ENCODE data around the gene MARS1.
A peak's percentile ranks its signal among the peaks of the same experiment; 100 is the strongest.
"Not testable (repeated sequence)": the region's sequence is repeated elsewhere in the genome, so short reads cannot be mapped to it uniquely, and the experiment has no call there.

The MARS1 gene

DNA sequence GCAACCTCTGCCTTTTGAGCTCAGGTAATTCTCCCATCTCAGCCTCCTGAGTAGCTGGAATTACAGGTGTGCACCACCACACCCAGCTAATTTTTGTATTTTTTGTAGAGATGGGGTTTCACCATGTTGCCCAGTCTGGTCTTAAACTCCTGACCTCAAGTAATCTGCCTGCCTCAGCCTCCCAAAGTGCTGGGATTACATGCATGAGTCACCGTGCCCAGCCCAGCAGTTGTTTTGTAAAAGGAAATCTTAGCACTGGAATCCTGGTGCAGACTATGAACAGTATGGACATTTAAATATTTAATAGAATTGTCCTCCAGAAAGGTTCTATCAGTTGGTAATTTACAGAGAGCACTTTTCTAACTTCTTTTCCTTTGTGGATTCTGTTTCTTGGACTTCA lies 73.2 kb downstream of the MARS1 start:
- CTCF ChIA-PET = interaction anchor here (1.6 kb wide), 1 partner anchor 72 kb away, joined by 6 read pairs; the partner anchor contains the start of gene B4GALNT1
- H3K4me1 ChIP-seq (ENCODE audit: control insufficient read depth, insufficient read depth, low read length); POLR2A ChIA-PET; H3K27ac ChIP-seq (ENCODE audit: extremely low read depth, low read depth, low read length); H3K4me3 ChIP-seq (ENCODE audit: low read depth, low read length); H3K9me3 ChIP-seq (ENCODE audit: control insufficient read depth, insufficient read depth, low read depth, low read length): not testable (repeated sequence)
- peaks cover 0 to 15% of the 10 kb centered on the region in 2 experiments; a peak in 2 of 3 replicates for H3K36me3 ChIP-seq (ENCODE audit: control insufficient read depth in 2 of 2, insufficient read depth in 1 of 2, low read length in 2 of 2)
- 0 out of 2 replicates have a peak, but pooled peaks have one; percentile 22 for TF ChIP-seq ZEB2 (tag by site-specific recombination; IDR thresholded peaks at IDR 0.05)

DNA sequence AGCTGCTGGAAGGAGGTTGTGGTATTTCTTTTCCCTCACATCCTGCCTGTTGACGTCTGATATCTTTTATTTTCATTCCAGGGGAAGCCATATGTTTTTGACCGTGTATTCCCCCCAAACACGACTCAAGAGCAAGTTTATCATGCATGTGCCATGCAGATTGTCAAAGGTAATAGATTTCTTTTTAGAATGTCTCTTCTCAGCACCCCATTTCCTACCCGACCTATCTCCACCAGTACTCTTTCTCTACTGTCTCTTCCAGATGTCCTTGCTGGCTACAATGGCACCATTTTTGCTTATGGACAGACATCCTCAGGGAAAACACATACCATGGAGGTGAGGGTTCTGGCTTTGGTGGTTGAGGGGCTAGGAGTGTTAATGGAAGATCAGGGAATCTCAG lies 75.5 kb downstream of the MARS1 start:
- ChIA-PET POLR2A (no interaction called here), CTCF (interaction anchor here (1.5 to 1.8 kb wide), 2 partner anchors 13 to 17 kb away, joined by 3 to 5 read pairs; no protein-coding TSS in a partner anchor)
- no peak overlapping the region for H3K27ac ChIP-seq (ENCODE audit: extremely low read depth, low read depth, low read length)
- H3K4me3 ChIP-seq (ENCODE audit: low read depth, low read length) = no peak overlapping the region
- H3K36me3 ChIP-seq (ENCODE audit: control insufficient read depth in 2 of 2, insufficient read depth in 1 of 2, low read length in 2 of 2) = peaks cover 0 to 15% of the 10 kb centered on the region in 2 experiments; a peak in 2 of 3 replicates
- H3K4me1 ChIP-seq (ENCODE audit: control insufficient read depth, insufficient read depth, low read length) = no peaks in the 10 kb centered on the region
- no peaks in the 10 kb centered on the region for H3K9me3 ChIP-seq (ENCODE audit: control insufficient read depth, insufficient read depth, low read depth, low read length)
- no peak for TF ChIP-seq ZEB2 (tag by site-specific recombination; IDR thresholded peaks at IDR 0.05)
- no peak for TF ChIP-seq KLF7 (tag by site-specific recombination; IDR thresholded peaks at IDR 0.05; ENCODE audit: borderline replicate concordance)
- TF ChIP-seq, protein P1, sequence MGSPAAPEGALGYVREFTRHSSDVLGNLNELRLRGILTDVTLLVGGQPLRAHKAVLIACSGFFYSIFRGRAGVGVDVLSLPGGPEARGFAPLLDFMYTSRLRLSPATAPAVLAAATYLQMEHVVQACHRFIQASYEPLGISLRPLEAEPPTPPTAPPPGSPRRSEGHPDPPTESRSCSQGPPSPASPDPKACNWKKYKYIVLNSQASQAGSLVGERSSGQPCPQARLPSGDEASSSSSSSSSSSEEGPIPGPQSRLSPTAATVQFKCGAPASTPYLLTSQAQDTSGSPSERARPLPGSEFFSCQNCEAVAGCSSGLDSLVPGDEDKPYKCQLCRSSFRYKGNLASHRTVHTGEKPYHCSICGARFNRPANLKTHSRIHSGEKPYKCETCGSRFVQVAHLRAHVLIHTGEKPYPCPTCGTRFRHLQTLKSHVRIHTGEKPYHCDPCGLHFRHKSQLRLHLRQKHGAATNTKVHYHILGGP (tag by site-specific recombination; IDR thresholded peaks at IDR 0.05) = no peak
- TF ChIP-seq YY2 (tag by site-specific recombination; IDR thresholded peaks at IDR 0.05) = no peak
- no peak for TF ChIP-seq ZNF292 (tag by site-specific recombination; IDR thresholded peaks at IDR 0.05; ENCODE audit: borderline replicate concordance, low read depth)
- TF ChIP-seq HOXC10 (CRISPR knock-in tag; IDR thresholded peaks at IDR 0.05) = no peak
- TF ChIP-seq ZNF211 (tag by site-specific recombination; IDR thresholded peaks at IDR 0.05; ENCODE audit: low read depth) = no peak
- no peak for TF ChIP-seq ZNF555 (tag by site-specific recombination; conservative IDR thresholded peaks at IDR 0.05)
- TF ChIP-seq, protein P2, sequence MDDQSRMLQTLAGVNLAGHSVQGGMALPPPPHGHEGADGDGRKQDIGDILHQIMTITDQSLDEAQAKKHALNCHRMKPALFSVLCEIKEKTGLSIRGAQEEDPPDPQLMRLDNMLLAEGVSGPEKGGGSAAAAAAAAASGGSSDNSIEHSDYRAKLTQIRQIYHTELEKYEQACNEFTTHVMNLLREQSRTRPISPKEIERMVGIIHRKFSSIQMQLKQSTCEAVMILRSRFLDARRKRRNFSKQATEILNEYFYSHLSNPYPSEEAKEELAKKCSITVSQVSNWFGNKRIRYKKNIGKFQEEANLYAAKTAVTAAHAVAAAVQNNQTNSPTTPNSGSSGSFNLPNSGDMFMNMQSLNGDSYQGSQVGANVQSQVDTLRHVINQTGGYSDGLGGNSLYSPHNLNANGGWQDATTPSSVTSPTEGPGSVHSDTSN (CRISPR knock-in tag; IDR thresholded peaks at IDR 0.05) = no peak
- TF ChIP-seq, protein P3, sequence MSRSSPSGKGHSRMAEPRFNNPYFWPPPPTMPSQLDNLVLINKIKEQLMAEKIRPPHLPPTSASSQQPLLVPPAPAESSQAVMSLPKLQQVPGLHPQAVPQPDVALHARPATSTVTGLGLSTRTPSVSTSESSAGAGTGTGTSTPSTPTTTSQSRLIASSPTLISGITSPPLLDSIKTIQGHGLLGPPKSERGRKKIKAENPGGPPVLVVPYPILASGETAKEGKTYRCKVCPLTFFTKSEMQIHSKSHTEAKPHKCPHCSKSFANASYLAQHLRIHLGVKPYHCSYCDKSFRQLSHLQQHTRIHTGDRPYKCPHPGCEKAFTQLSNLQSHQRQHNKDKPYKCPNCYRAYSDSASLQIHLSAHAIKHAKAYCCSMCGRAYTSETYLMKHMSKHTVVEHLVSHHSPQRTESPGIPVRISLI (tag by site-specific recombination; IDR thresholded peaks at IDR 0.05) = no peak
- no peak for TF ChIP-seq ZNF184 (tag by site-specific recombination; IDR thresholded peaks at IDR 0.05)
- TF ChIP-seq SETDB1 (IDR thresholded peaks at IDR 0.05; ENCODE audit: insufficient read length, low read length) = no peak
- no peak for TF ChIP-seq MYNN (tag by site-specific recombination; IDR thresholded peaks at IDR 0.05; ENCODE audit: borderline replicate concordance)
- no peak for TF ChIP-seq ZNF157 (tag by site-specific recombination; IDR thresholded peaks at IDR 0.05)
- no peak for TF ChIP-seq ZBTB7A (tag by site-specific recombination; IDR thresholded peaks at IDR 0.05; ENCODE audit: low read depth)
- no peak for TF ChIP-seq ZNF16 (tag by site-specific recombination; IDR thresholded peaks at IDR 0.05; ENCODE audit: low read depth)

DNA sequence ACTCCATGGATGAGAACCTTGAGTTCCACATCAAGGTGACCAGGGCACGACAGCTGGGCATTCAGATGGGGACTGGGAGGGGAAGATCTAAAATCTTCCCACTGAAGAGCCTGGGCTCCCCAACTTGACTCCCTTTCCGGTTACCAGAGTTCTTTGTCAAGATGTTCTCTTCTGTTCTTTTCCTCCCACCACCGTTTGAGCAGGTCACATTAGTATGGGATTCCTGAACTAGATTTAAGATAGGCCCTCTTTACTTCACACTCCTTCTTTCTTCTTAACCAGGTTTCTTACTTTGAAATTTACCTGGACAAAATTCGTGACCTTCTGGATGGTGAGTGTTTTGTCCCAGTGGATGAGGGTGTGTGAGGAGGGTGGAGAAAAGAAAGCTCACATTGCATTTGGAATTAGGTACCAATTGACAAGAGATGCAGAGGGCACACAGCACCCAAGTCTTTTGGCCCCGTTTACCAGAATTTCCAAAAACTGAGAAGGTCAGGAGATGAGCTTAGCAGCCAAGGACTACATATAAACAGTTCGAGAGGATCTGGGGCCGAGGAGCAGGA lies 76.4 kb downstream of the MARS1 start:
- H3K4me1 ChIP-seq (ENCODE audit: control insufficient read depth, insufficient read depth, low read length) = no peaks in the 10 kb centered on the region
- no peaks in the 10 kb centered on the region for H3K9me3 ChIP-seq (ENCODE audit: control insufficient read depth, insufficient read depth, low read depth, low read length)
- ChIA-PET CTCF (interaction anchor here (0.6 to 1.8 kb wide), 3 partner anchors 12 to 58 kb away, joined by 3 to 5 read pairs (median 4); no protein-coding TSS in a partner anchor), POLR2A (no interaction called here)
- no peak overlapping the region for H3K4me3 ChIP-seq (ENCODE audit: low read depth, low read length)
- no peak overlapping the region for H3K27ac ChIP-seq (ENCODE audit: extremely low read depth, low read depth, low read length)
- H3K36me3 ChIP-seq (ENCODE audit: control insufficient read depth in 2 of 2, insufficient read depth in 1 of 2, low read length in 2 of 2) = peaks cover 0 to 22% of the 10 kb centered on the region in 2 experiments; a peak in 2 of 3 replicates
- TF ChIP-seq SETDB1 (IDR thresholded peaks at IDR 0.05; ENCODE audit: insufficient read length, low read length) = no peak
- no peak for TF ChIP-seq ZNF521 (tag by site-specific recombination; IDR thresholded peaks at IDR 0.05)
- TF ChIP-seq, protein P4, sequence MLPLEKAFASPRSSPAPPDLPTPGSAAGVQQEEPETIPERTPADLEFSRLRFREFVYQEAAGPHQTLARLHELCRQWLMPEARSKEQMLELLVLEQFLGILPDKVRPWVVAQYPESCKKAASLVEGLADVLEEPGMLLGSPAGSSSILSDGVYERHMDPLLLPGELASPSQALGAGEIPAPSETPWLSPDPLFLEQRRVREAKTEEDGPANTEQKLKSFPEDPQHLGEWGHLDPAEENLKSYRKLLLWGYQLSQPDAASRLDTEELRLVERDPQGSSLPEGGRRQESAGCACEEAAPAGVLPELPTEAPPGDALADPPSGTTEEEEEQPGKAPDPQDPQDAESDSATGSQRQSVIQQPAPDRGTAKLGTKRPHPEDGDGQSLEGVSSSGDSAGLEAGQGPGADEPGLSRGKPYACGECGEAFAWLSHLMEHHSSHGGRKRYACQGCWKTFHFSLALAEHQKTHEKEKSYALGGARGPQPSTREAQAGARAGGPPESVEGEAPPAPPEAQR (tag by site-specific recombination; IDR thresholded peaks at IDR 0.05) = no peak
- TF ChIP-seq, protein P5, sequence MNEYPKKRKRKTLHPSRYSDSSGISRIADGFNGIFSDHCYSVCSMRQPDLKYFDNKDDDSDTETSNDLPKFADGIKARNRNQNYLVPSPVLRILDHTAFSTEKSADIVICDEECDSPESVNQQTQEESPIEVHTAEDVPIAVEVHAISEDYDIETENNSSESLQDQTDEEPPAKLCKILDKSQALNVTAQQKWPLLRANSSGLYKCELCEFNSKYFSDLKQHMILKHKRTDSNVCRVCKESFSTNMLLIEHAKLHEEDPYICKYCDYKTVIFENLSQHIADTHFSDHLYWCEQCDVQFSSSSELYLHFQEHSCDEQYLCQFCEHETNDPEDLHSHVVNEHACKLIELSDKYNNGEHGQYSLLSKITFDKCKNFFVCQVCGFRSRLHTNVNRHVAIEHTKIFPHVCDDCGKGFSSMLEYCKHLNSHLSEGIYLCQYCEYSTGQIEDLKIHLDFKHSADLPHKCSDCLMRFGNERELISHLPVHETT (tag by site-specific recombination; IDR thresholded peaks at IDR 0.05) = no peak
